ENCODE measurements around the gene WNK1. TPM values are rescaled to one million over a fixed set of nuclear protein-coding genes. Genes with fewer than 3 reads are reported as not detected.

WNK1 gene
- total and polyA plus RNA-seq, 2 of the 8 experiments (the other 6 are each of a cell fraction or from before 2014, with no cell fraction given): 88.2 to 157 TPM

GRCh38 chr12:826331-826730 is 74.0 kb downstream of the WNK1 start:
- no peaks in the 10 kb centered on the region for H3K79me1 ChIP-seq (ENCODE audit: low read depth, low read length)
- no peak overlapping the region for H4K5ac ChIP-seq (ENCODE audit: insufficient read length, low read depth, low read length)
- no peak overlapping the region for H2BK20ac ChIP-seq (ENCODE audit: low read length)
- no peak overlapping the region for H2BK12ac ChIP-seq (ENCODE audit: low read depth, low read length)
- H3K14ac ChIP-seq (ENCODE audit: insufficient read length): no peak overlapping the region
- H3K56ac ChIP-seq (replicated peaks; ENCODE audit: insufficient read length, low read depth, low read length): no peak overlapping the region
- H4K8ac ChIP-seq (ENCODE audit: extremely low read depth, insufficient read depth, low read length): no peak overlapping the region
- no peaks in the 10 kb centered on the region for H3K23me2 ChIP-seq (ENCODE audit: low read depth, low read length)
- H3K23ac ChIP-seq (ENCODE audit: insufficient read length): no peak overlapping the region
- H3K4ac ChIP-seq (replicated peaks; ENCODE audit: insufficient read length, low read depth, low read length): no peak overlapping the region
- TF ChIP-seq SIRT6 (IDR thresholded peaks at IDR 0.05; ENCODE audit: low read length): no peak
- no peak for TF ChIP-seq SP1 (IDR thresholded peaks at IDR 0.05; ENCODE audit: low read depth, low read length)
- no peak for TF ChIP-seq CHD2 (IDR thresholded peaks at IDR 0.05; ENCODE audit: low read length)
- TF ChIP-seq BACH1 (IDR thresholded peaks at IDR 0.05; ENCODE audit: low read length): no peak
- no peak for TF ChIP-seq SUZ12 (IDR thresholded peaks at IDR 0.05; ENCODE audit: low read length)
- no peak for TF ChIP-seq RAD21 (IDR thresholded peaks at IDR 0.05 in 1 of 2, conservative IDR thresholded peaks at IDR 0.05 in 1 of 2; ENCODE audit: low read depth in 2 of 2, low read length in 2 of 2)
- H4K20me1 ChIP-seq (replicated peaks in 1 of 2; ENCODE audit: control insufficient read depth in 1 of 2, insufficient read depth in 2 of 2, low read length in 2 of 2): peaks cover 2% of the 10 kb centered on the region in 2 experiments
- H3K36me3 ChIP-seq (ENCODE audit: control insufficient read depth in 2 of 4, insufficient read depth in 4 of 4, low read length in 3 of 4): peaks cover 0 to 27% (median 12%) of the 10 kb centered on the region in 4 experiments; a peak in 6 of 8 replicates
- no peaks in the 10 kb centered on the region for H3K9me3 ChIP-seq (ENCODE audit: insufficient read depth in 2 of 2, low read depth in 1 of 2, low read length in 1 of 2)
- no peak overlapping the region for H3K4me3 ChIP-seq (ENCODE audit: extremely low read depth in 1 of 4, insufficient read depth in 2 of 4, low read depth in 3 of 4, low read length in 4 of 4)
- H2AFZ ChIP-seq (ENCODE audit: low read length): no peak overlapping the region
- DNase-seq (ENCODE audit: low read depth in 1 of 2, low spot score in 2 of 2) (no peak), FAIRE-seq (no peak)
- no peak overlapping the region for H2BK120ac ChIP-seq (replicated peaks; ENCODE audit: low read depth, low read length)
- H2BK15ac ChIP-seq (ENCODE audit: low read length): no peak overlapping the region
- ChIA-PET POLR2A (ENCODE audit: partially characterized antibody) (no interaction called here), CTCF (ENCODE audit: partially characterized antibody) (interaction anchor here (1.6 kb wide), 1 partner anchor 10 kb away, joined by 4 read pairs; no protein-coding TSS in a partner anchor)
- no peak overlapping the region for H3K9ac ChIP-seq (replicated peaks in 1 of 4; ENCODE audit: extremely low read depth in 1 of 4, low read depth in 3 of 4, low read length in 3 of 4)
- H3K18ac ChIP-seq (ENCODE audit: extremely low read depth, low read length): no peak overlapping the region
- no peak overlapping the region for H3K27ac ChIP-seq (ENCODE audit: low read depth, low read length)
- H3K4me2 ChIP-seq (ENCODE audit: insufficient read depth in 1 of 2, low read depth in 2 of 2, low read length in 2 of 2): no peak overlapping the region
- peaks cover 0 to 39% of the 10 kb centered on the region in 2 experiments; a peak in 2 of 4 replicates for H3K79me2 ChIP-seq (ENCODE audit: control insufficient read depth in 1 of 2, insufficient read depth in 2 of 2, low read length in 2 of 2)
- H2AK5ac ChIP-seq (ENCODE audit: low read depth, low read length): no peak overlapping the region
- H3K27me3 ChIP-seq (replicated peaks in 1 of 4; ENCODE audit: control insufficient read depth in 3 of 4, extremely low read depth in 1 of 4, insufficient read depth in 3 of 4, low read length in 3 of 4): no peaks in the 10 kb centered on the region
- H4K91ac ChIP-seq (replicated peaks; ENCODE audit: insufficient read length, low read length): no peak overlapping the region
- no peak overlapping the region for H2BK5ac ChIP-seq (ENCODE audit: low read depth, low read length)
- H3K4me1 ChIP-seq (replicated peaks in 1 of 4; ENCODE audit: control insufficient read depth in 3 of 4, insufficient read depth in 4 of 4, low read length in 3 of 4): no peaks in the 10 kb centered on the region
- 81% methylated on average over 1 of the region's 1 CpG; no CpG with 5 or more reads in 1 of the 2 experiments for WGBS, 2 experiments (ENCODE audit: extremely low coverage in 1 of 2, insufficient coverage in 1 of 2, insufficient read length in 1 of 2, insufficient replicate concordance in 2 of 2, low coverage in 1 of 2, low lambda C conversion rate in 2 of 2, missing lambda C conversion rate in 1 of 2)

All from H1 (cell line).